22Rv1 (cell line): ENCODE measurements around the gene C20orf144.

ENCODE experiments used
- H3K27ac ChIP-seq: fragments of 450-650 bp; 2 replicates; pipeline ENCODE4 v1.5.1; 2017
- CTCF ChIP-seq: fragments of 450-650 bp; IDR thresholded peaks from 2 replicates; pipeline ENCODE4 v1.5.1; 2017; ENCODE audit warnings: mild to moderate bottlenecking
- ZFX ChIP-seq: fragments of 450-650 bp; IDR thresholded peaks from 2 replicates; pipeline ENCODE4 v1.6.1; 2017; ENCODE audit warnings: antibody characterized with exemption, borderline replicate concordance

C20orf144 gene

DNA sequence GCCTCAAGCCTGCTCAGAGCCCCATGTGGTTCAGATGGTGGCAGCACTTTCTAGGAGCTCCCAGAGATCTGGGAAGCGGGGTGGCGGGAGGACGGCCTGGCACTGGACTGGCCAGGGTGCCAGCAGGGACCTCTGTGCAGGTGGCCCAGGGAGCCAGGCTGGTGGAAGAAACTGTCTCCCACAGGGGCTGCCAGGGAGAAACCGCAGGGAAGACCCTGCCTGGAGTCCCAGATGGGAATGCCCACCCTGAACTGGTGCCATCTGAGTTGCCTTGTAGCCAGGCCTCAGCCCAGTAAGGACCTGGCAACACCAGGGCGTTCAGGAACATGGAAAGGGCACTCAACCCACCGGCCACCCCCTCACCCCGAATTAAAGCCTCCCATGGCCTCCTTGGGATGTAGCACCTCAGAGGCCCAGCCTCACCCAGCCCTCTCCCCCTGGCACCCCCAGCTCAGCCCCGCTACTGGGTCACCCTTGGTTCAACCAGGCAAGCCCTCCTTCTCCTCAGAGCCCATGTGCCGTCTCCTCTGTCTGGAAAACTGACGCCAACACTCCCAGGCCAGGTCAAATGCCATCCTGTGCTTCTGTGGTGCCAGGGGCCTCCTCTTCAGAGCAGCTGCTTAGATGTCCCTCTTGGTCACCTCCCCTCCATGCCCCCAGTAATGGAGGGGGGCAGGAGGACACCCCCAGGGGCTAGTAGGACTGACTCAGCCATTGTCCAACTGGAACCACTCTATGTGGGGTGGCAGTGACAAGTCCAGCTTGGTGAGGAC is 5.9 kb upstream of the C20orf144 start:
- H3K27ac ChIP-seq, result no peak overlapping the region
- TF ChIP-seq CTCF (no peak), ZFX (no peak)

- H3K27ac ChIP-seq, result no peak overlapping the region
- TF ChIP-seq ZFX (no peak), CTCF (no peak)
Measured at GRCh38 chr20:33656783-33657703, 5.1 kb upstream of the C20orf144 start.

GRCh38 chr20:33657704-33658095 is 4.4 kb upstream of the C20orf144 start:
- H3K27ac ChIP-seq, result no peak overlapping the region
- TF ChIP-seq CTCF (no peak), ZFX (no peak)

- no peak for TF ChIP-seq CTCF
- TF ChIP-seq ZFX, result no peak
- H3K27ac ChIP-seq, result no peak overlapping the region
Measured at GRCh38 chr20:33658510-33658909, 3.6 kb upstream of the C20orf144 start.

GRCh38 chr20:33658929-33659328 is 3.2 kb upstream of the C20orf144 start:
- no peak for TF ChIP-seq ZFX
- no peak for TF ChIP-seq CTCF
- H3K27ac ChIP-seq, result no peak overlapping the region

GRCh38 chr20:33659341-33660034 is 2.6 kb upstream of the C20orf144 start:
- H3K27ac ChIP-seq, result no peak overlapping the region
- TF ChIP-seq CTCF (no peak), ZFX (no peak)
